Measurements from ENCODE around the gene PHLDA2. TPM values are rescaled to one million over a fixed set of nuclear protein-coding genes. Genes with fewer than 3 reads are reported as not detected.

PHLDA2 gene
- total RNA-seq, 2 experiments from 2014 or later = 3.6 to 3.7 TPM

GRCh38 chr11:2934611-2935239 lies 5.5 kb upstream of the PHLDA2 start:
- intact Hi-C loops (cut with micrococcal nuclease) = no loop called here
- H3K27ac Mint-ChIP-seq = no peak overlapping the region
- ATAC-seq (no peak), DNase-seq (no peak)
- CTCF ChIA-PET = interaction anchor here (1.9 to 2.0 kb wide), 2 partner anchors 11 to 401 kb away, joined by 9 to 10 read pairs; no protein-coding TSS in a partner anchor
- TF ChIP-seq, protein P1, sequence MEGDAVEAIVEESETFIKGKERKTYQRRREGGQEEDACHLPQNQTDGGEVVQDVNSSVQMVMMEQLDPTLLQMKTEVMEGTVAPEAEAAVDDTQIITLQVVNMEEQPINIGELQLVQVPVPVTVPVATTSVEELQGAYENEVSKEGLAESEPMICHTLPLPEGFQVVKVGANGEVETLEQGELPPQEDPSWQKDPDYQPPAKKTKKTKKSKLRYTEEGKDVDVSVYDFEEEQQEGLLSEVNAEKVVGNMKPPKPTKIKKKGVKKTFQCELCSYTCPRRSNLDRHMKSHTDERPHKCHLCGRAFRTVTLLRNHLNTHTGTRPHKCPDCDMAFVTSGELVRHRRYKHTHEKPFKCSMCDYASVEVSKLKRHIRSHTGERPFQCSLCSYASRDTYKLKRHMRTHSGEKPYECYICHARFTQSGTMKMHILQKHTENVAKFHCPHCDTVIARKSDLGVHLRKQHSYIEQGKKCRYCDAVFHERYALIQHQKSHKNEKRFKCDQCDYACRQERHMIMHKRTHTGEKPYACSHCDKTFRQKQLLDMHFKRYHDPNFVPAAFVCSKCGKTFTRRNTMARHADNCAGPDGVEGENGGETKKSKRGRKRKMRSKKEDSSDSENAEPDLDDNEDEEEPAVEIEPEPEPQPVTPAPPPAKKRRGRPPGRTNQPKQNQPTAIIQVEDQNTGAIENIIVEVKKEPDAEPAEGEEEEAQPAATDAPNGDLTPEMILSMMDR (IDR thresholded peaks at IDR 0.05) = no peak
- H3K36me3 Mint-ChIP-seq (ENCODE audit: low read depth) = peaks cover 16% of the 10 kb centered on the region
- POLR2A ChIA-PET = interaction anchor here (0.8 kb wide), 1 partner anchor 54 kb away, joined by 3 read pairs; no protein-coding TSS in a partner anchor
- H3K4me1 Mint-ChIP-seq (ENCODE audit: low read depth) = peaks cover 17% of the 10 kb centered on the region
- H3K4me3 Mint-ChIP-seq = no peak overlapping the region
- H3K9me3 Mint-ChIP-seq = peaks cover 23% of the 10 kb centered on the region
- H3K27me3 Mint-ChIP-seq = peaks cover 2% of the 10 kb centered on the region

DNA sequence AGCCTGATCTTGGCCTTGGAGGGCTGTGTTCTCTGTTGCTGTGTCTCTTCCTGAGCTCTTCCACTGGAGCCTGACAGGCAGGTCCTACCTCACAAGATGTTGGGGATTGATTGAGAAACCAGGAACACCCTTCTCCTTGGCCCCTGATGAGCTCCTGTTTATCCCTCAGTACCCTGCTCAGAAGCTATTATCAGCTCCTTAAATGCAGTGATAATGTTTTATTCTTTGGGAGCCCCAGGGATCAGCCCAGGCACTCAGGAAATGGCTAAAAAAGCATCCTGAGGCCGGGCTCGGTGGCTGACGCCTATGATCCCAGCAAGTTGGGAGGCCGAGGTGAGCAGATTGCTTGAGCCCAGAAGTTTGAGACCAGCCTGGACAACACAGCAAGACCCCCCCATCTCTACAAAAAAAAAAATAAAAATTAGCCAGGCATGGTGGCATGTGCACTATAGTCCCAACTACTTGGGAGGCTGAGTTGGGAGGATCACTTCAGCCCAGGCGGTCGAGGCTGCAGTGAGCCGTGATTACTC lies 4.9 kb upstream of the PHLDA2 start:
- no peak for ATAC-seq
- no peak overlapping the region for H3K4me3 Mint-ChIP-seq
- TF ChIP-seq, protein P1 (IDR thresholded peaks at IDR 0.05) = no peak
- H3K36me3 Mint-ChIP-seq (ENCODE audit: low read depth) = peaks cover 14% of the 10 kb centered on the region
- ChIA-PET CTCF (interaction anchor here (1.4 to 2.0 kb wide), 4 partner anchors 9 to 401 kb away, joined by 3 to 10 read pairs (median 7); no protein-coding TSS in a partner anchor), POLR2A (interaction anchor here (0.7 to 1.8 kb wide), 4 partner anchors 8 to 80 kb away, joined by 3 to 7 read pairs (median 4); no protein-coding TSS in a partner anchor)
- peaks cover 17% of the 10 kb centered on the region for H3K4me1 Mint-ChIP-seq (ENCODE audit: low read depth)
- DNase-seq = no peak
- peaks cover 19% of the 10 kb centered on the region for H3K9me3 Mint-ChIP-seq
- H3K27me3 Mint-ChIP-seq = peaks cover 3% of the 10 kb centered on the region
- intact Hi-C loops (cut with micrococcal nuclease) = no loop called here
- H3K27ac Mint-ChIP-seq = no peak overlapping the region

DNA sequence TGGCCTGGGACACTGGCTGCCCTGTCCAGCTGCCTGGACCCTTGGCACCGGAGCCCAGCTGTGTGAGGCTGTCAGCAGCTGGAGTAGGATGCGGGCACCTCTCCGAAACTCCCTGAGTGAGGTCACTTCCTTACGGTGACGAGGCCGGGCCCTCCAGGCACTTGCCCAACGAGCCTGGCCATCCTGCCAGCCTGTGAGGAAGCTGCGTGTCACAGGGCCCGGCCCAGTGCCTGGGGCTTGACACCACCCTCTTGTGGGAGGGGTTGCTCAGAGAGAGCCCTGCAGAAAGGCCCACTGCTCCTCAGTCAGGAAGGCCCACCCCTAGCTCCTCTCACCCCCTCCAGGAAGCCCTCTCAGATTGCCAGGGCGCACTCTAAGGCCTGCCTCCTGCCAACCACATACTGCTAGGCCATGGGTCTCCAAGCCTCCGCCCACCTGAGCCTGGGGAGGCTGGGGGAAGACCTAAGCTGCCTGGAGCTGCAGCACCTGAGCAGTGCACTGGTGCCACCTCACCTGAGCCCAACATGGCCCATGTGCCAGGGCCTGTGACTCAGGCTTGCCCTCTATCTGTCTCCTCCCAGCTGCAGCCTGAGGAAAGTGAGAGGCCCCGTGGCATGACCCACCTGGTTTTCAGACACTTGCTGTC lies 4.3 kb upstream of the PHLDA2 start:
- Mint-ChIP-seq H3K27ac (peak overlapping the region; percentile 55), H3K4me1 (ENCODE audit: low read depth) (peaks cover 19% of the 10 kb centered on the region), H3K27me3 (peaks cover 6% of the 10 kb centered on the region), H3K9me3 (peaks cover 13% of the 10 kb centered on the region), H3K36me3 (ENCODE audit: low read depth) (peaks cover 8% of the 10 kb centered on the region), H3K4me3 (no peak overlapping the region)
- ChIA-PET POLR2A (interaction anchor here (0.7 to 1.8 kb wide), 3 partner anchors 9 to 80 kb away, joined by 3 to 7 read pairs (median 4); no protein-coding TSS in a partner anchor), CTCF (interaction anchor here (1.4 to 2.0 kb wide), 4 partner anchors 9 to 400 kb away, joined by 3 to 10 read pairs (median 7); no protein-coding TSS in a partner anchor)
- ATAC-seq = peak; percentile 81
- TF ChIP-seq, protein P1 (IDR thresholded peaks at IDR 0.05) = no peak
- intact Hi-C loops (cut with micrococcal nuclease) = no loop called here
- DNase-seq = peak; percentile 85

DNA sequence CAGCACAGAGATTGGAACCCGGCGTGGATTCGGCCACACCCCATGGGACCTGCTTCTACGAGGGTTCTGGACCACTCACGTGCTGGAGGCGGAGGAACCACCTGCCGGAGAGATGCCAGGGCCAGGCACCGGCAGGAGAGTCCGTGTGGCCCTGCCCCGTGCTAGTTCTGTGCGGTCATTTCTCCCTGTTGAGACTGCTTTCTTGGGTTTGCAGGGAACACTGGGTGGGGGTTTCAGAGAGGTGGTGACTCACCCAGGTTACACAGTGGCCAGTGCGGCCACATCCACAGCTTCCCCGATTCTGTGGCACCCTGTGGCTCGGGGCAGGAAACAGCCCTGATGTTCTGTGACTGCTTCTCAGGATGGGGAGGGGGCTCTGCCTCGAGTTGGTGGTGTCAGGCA lies 3.6 kb upstream of the PHLDA2 start:
- Mint-ChIP-seq H3K9me3 (peaks cover 8% of the 10 kb centered on the region), H3K36me3 (ENCODE audit: low read depth) (peaks cover 5% of the 10 kb centered on the region), H3K4me3 (no peak overlapping the region), H3K4me1 (ENCODE audit: low read depth) (peaks cover 25% of the 10 kb centered on the region), H3K27ac (peak overlapping the region; percentile 55), H3K27me3 (peaks cover 11% of the 10 kb centered on the region)
- ChIA-PET POLR2A (interaction anchor here (0.5 to 1.8 kb wide), 2 partner anchors 9 to 298 kb away, joined by 4 to 7 read pairs; no protein-coding TSS in a partner anchor), CTCF (interaction anchor here (1.4 to 2.0 kb wide), 4 partner anchors 10 to 400 kb away, joined by 3 to 10 read pairs (median 7); no protein-coding TSS in a partner anchor)
- intact Hi-C loops (cut with micrococcal nuclease) = no loop called here
- peak; percentile 40 for DNase-seq
- ATAC-seq = no peak
- TF ChIP-seq, protein P1 (IDR thresholded peaks at IDR 0.05) = no peak
